KBM-7 (cell line): Measurements from ENCODE around the gene PROB1.
"Not testable (repeated sequence)": the region's sequence is repeated elsewhere in the genome, so short reads cannot be mapped to it uniquely, and the experiment has no call there.

Source experiments
- DNase-seq: peaks from one replicate; pipeline ENCODE4 v3.0.0-alpha.2; 2015
- in situ Hi-C: fragments of 300-500 bp; cut with MboI; formaldehyde crosslinking; loops from 2 replicates; pipeline ENCODE4 v1.14.3; 2020; ENCODE audit warnings: low sequenced_read_pairs, low pct_unique_long_range_greater_than_20kb, mixed read lengths

Gene PROB1

DNA sequence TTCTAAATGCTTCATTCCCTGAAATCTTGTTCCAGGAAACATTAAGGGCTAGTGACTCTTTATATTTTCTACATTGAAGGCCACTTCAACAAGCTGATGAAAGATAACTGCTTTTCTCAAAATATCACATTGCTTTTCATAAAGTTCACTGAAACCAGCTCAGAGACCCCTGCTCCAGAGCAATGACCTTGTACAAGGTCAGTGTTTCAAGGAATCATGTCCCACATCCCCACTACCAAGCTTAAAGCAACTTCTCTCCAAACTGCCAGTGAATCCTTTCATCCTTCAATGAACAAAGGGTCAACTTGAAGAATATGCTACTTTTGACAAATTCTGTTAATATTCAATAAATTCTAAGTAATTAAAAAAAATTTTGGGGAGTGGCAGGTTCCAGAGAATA is 21.0 kb upstream of the PROB1 start:
- no peak for DNase-seq
- in situ Hi-C loops = no loop called here

DNA sequence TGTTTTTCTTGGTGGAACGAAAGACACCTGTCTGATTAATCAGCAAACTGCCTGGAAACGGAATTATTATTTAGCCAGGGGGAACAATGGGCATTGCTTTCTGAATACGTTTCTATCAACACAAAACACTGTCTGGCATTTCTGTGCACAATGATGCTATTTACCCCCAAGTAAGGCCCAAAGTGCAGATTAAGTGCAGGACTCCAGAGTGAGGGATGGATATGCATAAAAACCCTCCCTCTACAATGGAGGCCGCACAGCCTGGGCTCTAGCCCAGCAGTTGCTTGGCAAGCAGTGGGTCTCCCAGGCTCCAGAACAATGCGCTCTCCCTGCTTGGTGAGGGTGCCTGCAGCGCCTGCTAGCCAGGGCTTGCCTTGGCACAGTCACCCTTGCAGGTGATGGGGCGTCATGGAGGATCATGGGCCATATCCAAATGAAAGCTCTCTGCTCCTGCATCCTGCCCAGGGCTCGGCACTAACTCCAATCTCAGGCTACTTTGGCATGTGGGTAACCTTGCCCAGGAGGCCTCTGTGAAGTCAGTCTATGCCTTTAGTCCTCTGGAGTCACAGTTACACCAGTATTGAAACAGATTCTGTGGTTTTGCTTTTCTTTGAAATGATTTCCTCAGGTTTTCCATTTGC is 20.4 kb upstream of the PROB1 start:
- in situ Hi-C loops = no loop called here
- DNase-seq = no peak

DNA sequence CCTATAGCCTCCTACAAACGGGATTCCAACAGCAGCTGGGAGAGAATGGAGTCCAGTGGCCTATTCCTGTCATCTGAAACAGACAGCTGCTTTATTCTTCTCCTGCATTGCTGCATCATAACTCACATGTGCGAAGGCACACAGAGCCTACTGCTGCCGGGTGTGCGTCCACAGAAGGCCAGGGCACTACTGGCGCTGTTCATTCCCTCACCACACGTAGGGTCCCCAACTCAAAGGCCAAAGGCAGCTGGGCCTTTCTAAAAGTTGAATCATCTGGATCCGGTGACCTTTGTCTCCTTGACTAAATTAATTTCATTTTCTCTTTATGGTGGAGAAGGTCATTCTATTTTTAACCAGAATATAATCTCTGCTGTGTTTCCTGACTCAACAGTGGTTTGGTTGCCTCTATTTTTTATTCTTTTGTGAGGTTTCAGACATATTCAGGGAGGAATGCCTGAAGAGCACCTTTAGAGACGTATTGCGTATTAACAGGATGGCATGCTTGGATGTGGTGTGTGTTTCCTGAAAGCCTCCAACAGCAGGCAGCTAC is 19.8 kb upstream of the PROB1 start:
- in situ Hi-C loops = no loop called here
- DNase-seq = no peak

DNA sequence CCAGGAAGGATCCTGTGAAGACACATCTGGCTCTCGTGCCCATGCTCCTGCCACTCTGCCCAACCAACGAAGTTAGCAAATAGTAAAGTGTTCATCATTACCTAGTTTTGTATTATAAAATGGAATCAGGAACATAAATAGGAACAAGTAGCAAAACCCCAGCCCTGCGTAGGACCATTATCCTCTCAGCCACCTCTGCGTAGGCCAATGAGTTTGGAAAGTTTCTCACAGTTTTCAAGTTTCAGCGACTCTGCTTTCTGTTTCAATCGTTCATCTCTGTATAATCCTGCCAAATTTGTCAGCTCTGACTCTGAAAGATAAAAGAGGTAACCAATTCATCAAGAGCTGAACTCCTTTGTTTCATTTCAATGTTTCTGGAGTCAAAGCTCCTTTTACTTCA is 19.1 kb upstream of the PROB1 start:
- in situ Hi-C loops = no loop called here
- no peak for DNase-seq

DNA sequence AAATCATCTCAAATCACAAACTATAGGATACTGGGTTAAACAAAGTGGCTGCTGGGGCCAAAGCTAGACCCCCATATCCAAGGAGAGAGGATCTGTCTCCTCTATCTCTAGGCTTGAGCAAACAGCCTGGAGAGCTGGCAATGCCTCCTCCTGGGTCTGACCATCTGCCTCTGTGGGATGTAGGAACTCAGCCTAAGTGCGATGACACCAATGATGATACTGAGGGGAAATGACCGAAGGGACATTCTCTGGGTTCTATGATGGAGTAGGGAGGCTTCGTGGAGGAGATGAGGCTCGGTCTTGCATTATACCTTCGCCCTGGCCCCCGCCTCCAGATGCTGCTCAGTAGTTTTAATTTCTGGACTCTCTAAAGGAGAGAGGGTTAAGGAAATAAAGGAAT is 18.2 kb upstream of the PROB1 start:
- in situ Hi-C loops = no loop called here

DNA sequence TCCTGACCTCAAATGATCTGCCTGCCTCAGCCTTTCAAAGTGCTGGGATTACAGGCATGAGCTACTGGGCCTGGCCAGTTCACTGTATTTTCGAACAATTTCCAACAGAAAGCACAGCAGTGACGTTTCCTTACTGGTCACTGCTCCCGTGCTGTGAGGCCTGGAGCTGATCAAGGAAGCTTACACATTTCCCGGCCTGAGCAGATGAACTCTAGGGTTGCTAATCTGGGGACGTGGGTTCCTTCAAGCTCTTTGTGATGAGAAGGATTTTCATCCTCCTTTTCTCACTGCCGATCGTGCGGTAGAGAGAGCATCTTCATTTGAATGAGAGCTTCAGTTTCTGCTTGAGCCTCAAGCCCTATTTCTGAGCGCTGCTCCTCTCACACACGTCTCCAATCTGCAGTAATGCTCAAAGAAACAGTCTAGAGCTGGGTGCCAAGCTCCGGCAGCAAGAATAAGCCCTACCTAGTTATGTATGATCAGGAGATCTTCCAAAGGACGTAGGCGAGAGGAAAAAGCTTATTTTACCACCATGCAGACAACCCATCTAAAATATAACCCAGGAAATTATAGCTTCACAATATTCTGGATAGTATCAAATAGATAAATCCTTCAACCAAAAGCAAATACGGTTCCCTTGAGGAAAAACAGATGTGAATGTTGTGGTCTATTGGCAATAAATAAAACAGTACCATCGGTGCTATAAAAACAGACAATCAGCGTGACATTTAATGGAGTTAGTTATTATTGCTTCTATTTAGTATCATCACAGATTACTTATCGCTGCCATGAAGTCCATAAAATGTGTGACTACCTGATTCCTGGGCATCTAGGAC is 16.3 kb upstream of the PROB1 start:
- DNase-seq = no peak
- in situ Hi-C loops = no loop called here

More for the DNA sequence above, 18.2 kb upstream of the PROB1 start:
- DNase-seq = no peak

DNA sequence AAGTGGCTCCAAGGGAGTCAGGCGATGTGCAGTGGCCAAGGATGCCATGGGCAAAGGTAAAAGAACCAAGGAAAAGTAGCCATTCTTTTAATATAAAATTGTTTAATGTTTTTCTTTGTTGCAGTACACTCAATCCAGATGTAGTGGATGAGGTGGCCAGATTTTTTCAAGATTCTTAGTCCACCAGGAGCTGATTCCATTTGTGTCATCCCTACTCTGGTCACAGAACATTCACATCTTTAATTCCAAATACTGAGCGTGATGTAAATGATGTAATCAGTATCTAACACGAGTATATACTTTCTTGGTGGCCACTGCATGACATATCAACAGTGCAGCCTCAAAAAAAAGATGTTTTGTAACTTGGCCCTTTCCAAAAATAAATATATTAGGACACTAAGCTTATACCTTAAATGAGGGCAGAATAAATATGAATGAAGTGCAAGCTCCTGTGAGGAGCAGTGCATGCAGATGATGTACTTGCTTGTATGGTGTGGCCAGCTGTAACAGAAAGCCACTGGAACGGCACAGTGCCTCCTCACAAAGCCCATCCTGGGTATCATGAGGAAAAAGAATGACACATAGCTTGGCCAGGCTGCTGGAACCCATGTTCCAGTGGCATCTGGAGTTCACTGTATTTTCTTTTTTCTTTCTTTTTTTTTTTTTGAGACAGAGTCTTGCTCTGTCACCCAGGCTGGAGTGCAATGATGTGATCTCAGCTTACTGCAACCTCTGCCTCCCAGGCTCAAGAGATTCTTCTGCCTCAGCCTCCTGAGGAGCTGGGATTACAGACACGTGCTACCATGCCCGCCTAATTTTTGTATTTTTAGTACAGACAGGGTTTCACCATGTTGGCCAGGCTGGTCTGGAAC is 15.5 kb upstream of the PROB1 start:
- in situ Hi-C loops = no loop called here
- no peak for DNase-seq

DNA sequence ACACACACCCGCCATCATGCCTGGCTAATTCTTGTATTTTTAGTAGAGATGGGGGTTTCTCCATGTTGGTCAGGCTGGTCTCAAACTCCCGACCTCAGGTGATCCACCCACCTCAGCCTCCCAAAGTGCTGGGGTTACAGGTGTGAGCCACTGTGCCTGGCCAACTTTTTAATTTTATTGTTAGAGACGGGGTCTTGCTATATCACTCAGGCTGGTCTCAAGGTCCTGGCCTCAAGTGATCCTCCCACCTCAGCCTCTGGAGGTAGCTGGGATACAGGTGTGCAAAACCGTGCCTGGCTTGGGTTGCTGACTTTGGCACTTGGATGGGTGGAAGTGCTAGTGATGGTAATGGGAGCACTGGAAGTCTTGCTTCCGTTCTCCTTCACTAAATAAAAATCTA is 14.2 kb upstream of the PROB1 start:
- DNase-seq, in situ Hi-C loops: not testable (repeated sequence)

DNA sequence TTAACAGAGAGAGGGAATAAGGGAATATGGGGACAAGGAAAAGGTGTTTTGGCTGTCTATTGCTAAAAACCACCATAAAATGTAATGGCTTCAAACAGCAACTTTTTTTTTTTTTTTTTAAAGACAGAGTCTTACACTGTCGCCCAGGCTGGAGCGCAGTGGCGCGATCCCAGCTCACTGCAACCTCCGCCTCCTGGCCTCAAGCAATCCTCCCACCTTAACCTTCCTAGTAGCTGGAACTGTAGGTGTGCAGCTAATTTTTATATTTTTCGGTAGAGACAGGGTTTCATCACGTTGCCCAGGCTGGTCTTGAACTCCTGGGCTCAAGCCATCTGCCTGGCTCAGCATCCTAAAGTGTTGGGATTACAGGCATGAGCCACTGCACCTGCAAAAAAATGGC is 13.3 kb upstream of the PROB1 start:
- DNase-seq = no peak
- in situ Hi-C loops = no loop called here

DNA sequence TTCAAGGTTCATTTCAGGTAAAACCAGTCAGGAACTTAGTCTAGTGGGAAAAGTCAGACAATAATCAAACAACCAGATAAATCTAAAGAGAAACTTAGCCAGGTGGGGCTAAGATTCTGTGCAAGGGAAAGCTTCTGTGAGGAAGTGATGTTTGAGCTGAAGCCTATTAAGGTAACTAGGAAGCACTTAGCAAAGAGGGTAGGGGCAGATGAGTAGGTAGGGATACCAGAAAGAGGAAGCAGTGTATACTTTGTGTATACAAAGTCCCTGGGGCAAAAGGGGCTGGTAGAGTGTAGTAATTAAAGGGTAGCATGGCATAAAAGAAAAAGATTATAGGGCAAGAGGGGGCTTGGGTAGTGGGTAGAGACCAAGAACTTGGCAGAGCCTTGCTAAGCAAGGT is 12.6 kb upstream of the PROB1 start:
- DNase-seq = peak; percentile 67
- in situ Hi-C loops = no loop called here

DNA sequence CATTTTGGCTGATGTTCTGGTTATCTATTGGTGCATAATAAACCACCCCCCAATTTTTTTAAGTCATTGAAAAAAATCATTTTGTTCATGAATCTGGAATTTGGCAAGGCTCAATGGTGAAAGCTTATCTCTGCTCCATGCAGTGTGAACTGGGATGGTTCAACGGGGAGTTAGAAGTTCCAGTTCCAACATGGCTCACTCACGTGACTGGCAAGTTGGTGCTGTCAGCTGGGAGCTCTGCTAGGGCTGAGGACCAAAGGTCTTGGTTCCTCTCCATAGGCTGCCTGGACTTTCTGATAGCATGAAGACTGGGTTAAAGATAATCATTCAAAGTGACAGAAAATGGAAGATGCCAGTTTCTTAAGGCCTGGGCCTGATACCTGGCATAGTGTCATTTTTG is 12.1 kb upstream of the PROB1 start:
- in situ Hi-C loops = no loop called here
- DNase-seq = no peak

DNA sequence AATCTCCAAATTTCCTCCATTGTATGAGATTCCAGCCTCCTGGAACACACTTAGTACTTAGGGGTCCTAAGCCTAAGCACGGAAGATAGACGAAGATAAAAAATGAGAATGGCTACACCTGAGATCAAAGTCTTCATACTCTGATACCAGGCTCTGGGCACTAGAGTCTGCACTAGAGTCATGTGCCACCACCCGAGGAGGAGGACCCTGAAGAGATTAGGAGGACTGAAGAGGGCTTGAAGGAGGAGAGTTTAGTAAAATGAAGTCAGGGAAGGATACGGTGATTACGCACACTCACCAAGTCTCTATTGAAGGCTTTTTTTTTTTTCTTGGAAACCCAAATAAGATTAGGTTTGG is 9.6 kb upstream of the PROB1 start:
- DNase-seq = no peak
- in situ Hi-C loops = no loop called here

DNA sequence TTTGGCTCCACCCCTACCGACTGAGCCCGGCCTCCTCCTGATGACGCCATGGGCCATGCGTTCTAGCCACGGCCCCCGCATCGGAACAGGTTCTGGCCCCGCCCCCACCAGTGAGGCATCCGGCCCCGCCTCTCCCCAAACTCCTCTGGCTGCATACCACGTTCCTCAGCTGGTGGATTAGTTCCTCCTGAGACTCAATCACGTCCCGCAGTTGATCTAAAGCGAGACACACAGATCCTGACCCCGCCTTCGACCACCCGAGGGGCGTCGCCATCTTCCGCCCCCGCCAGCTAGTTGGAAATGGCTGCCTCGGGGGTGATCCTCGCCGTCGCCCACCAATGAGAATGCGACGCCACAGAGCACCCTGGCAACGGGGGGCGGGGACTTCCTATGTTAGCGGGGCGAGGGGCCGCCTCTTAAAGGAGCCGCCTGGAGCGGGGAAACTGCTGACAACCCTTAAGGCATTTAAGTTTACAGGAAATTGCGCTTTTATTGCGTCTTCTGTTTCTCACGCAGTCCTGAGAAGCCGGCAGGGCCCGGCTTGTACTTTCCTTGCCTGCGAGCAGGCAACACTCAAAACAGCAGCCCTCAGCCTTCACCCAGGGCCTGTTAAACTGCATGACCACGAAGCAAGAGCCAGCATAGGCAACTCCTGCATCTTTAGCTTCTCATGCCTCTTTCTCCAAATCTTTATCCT is 9.0 kb upstream of the PROB1 start, which contains the start of gene SPATA24:
TSS of gene SPATA24 (minus strand) at position 303 of the 697 bp plus-strand sequence. CDS start at position 274, 29 bp downstream.
- in situ Hi-C loops = no loop called here
- peak; percentile 99 for DNase-seq

DNA sequence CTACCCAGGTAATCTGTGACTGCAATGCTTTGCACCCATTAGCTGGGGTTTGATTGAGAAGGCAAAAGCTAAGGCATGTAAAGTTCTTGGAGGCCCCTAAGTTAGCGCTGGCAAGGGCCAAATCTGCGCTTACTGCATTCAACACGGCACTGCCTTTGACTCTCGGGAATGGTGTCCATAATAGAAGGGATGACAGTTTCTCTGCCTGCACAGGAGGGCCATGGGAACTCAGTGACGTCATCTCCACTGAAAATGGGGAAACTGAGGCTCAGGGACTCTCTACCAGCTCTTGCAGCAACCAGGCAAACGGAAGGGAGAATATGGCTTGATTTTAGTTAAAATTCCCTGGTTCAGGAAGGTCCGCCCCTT is 8.5 kb upstream of the PROB1 start:
- in situ Hi-C loops = no loop called here
- no peak for DNase-seq

DNA sequence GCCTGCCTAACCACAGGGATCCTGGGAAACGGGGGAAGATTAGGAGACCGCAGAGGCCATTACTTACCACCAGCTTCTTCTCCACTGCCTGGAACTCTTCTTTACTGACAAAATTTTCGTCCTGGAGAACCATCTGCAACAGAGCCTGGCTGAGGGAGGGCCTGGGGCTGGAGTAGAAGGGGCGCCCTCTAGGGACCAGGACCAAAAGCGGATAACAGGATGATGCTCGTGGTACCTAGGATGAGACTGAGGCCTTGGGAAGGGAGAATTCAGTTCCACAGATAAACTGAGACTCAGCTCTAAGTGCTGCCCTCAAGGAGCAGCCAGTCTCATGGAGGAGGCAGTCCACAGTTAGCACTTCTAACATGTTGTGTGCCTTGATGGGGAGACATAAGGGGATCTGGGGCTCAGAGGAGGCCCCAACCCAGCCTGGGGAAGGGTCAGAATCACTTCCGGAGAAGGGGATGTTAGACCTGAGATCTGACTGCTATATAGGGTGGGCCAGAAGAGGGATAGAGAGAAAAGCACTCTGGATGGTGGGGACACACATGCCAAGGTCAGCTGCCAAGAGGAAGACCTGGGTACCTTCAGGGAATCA is 7.8 kb upstream of the PROB1 start:
- in situ Hi-C loops = no loop called here
- peak; percentile 71 for DNase-seq

DNA sequence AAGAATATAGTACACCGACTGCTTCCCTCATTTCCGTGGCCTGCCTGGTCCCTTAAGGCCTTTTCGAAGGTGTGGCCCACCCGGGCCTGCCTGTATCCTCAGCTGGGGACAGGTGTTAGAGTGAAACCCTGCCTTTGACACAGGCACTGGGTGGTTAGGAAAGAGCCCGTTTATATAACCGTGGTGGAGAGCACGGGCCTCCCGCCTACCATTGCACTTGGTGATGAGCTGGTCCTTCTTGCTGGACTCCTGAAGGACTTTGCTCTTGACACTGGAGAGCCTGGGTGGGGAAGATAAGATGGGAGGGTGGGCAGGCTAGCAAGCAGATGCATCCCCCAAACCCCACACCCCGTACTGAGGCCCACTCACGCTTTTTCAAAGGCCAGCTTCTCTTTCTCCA is 6.6 kb upstream of the PROB1 start:
- in situ Hi-C loops = no loop called here
- DNase-seq = no peak

DNA sequence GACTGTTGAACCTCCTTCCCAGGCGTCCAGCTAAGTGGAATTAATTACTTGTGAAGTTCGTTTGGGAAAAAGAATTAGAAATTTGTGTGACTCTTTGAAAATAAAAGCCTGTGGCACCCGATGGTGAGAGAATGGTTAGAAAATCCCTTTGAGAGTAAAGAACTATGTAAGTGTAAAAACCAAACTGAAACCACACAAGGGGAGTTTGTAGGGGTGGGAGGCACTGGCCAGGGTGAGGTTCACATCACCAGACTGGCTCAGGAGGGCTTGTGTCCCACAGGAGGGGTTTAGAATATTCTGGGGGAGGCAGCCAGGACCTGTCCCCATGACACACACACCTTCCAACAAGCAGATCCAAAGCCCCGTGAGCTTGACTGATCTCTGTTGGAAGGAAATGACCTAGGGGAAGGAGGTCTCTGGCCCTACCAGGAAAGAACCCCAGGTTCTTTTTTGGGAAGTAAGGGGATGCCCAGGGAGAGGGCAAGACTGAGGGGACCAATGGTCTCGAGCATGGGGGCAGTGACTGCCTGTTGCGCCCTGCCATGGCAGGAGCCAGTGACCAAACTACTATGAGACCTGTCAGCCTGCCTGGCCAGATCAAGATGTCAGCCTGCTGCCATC is 4.7 kb upstream of the PROB1 start:
- in situ Hi-C loops = no loop called here

DNA sequence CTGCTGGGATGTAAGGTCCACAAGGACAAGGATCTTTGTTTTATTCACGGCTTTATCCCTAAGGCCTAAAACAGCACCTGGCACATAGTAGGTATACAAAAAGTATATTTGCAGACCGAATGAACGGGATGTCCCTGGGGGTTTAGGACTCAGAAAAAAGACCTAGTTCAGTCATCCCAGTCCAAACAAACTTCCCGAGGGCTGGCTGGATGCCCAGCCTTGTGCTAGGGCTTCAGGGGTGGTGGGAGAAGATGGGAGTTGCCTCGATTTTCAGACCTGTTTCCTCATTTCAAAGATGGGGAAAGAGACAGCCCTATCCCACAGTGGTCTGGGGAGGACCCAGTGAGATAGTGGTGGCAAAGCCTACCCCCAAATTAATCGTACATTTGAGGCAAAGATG is 3.0 kb upstream of the PROB1 start:
- in situ Hi-C loops = no loop called here
- no peak for DNase-seq

More for the DNA sequence above, 4.7 kb upstream of the PROB1 start:
- no peak for DNase-seq
